GM12801 (cell line): ENCODE measurements around the gene DAGLA.

Experiments used
- CTCF ChIP-seq: IDR thresholded peaks from one replicate; pipeline ENCODE4 v1.5.1; 2011; ENCODE audit warnings: control low read depth; ENCODE audit not compliant: insufficient read length; ENCODE audit errors: extremely low read depth

DAGLA gene

GRCh38 chr11:61768376-61769076 is 88.3 kb downstream of the DAGLA start:
- TF ChIP-seq CTCF, result no peak

- no peak for TF ChIP-seq CTCF
Measured at GRCh38 chr11:61769169-61769920, 89.2 kb downstream of the DAGLA start.

GRCh38 chr11:61769946-61770683 is 89.9 kb downstream of the DAGLA start:
- TF ChIP-seq CTCF, result no peak

- no peak for TF ChIP-seq CTCF
Measured at GRCh38 chr11:61771195-61771894, 91.2 kb downstream of the DAGLA start.

GRCh38 chr11:61771985-61772455 is 91.8 kb downstream of the DAGLA start:
- TF ChIP-seq CTCF, result no peak

- no peak for TF ChIP-seq CTCF
Measured at GRCh38 chr11:61773356-61773755, 93.2 kb downstream of the DAGLA start.

GRCh38 chr11:61773809-61774208 is 93.6 kb downstream of the DAGLA start:
- no peak for TF ChIP-seq CTCF
